Thyroid gland (tissue), 4 donors: ENCODE measurements around the gene FIS1. TPM values are rescaled to one million over a fixed set of nuclear protein-coding genes. Genes with fewer than 3 reads are reported as not detected.

ENCODE experiments used
- DNase-seq, 2 donors: peaks; one replicate each; pipeline ENCODE4 v3.0.0-alpha.2; 2019
- H3K27ac ChIP-seq, 3 donors: fragments of 200-600 bp; sonication (generic); 1 replicate in 2 of 3; 2 replicates in 1 of 3; pipeline ENCODE4 v1.5.1; 2016 to 2019; ENCODE audit warnings: mild to moderate bottlenecking in 1 of 3, moderate library complexity in 1 of 3
- H3K27me3 ChIP-seq: fragments of 200-600 bp; sonication (generic); one replicate; pipeline ENCODE4 v1.5.1; 2019
- H3K36me3 ChIP-seq, 2 donors: fragments of 200-600 bp; sonication (generic); one replicate each; pipeline ENCODE4 v1.5.1; 2016 to 2019
- H3K4me1 ChIP-seq, 2 donors: fragments of 200-600 bp; sonication (generic); one replicate each; pipeline ENCODE4 v1.5.1; 2017 to 2019
- H3K4me3 ChIP-seq, 3 donors: fragments of 200-600 bp; sonication (generic); replicated peaks in 1 of 3; 1 replicate in 2 of 3; 2 replicates in 1 of 3; pipeline ENCODE4 v1.5.1; 2016; ENCODE audit warnings: mild to moderate bottlenecking in 1 of 3
- H3K9me3 ChIP-seq: fragments of 200-600 bp; sonication (generic); one replicate; pipeline ENCODE4 v1.5.1; 2017
- POLR2A ChIP-seq, 2 donors: fragments of 450-650 bp; IDR thresholded peaks; one replicate each; pipeline ENCODE4 v1.6.1; 2017; ENCODE audit warnings: antibody characterized with exemption in 2 of 2, mild to moderate bottlenecking in 2 of 2, moderate library complexity in 1 of 2
- WGBS, 2 donors: methylation state at CpG; one replicate each; pipeline ENCODE4 v1.1.5; 2017; 5-methylcytosine and 5-hydroxymethylcytosine counted together
- intact Hi-C: fragments of 100-400 bp; cut with DNase I; formaldehyde crosslinking; loops from one replicate; pipeline ENCODE4 v1.15.1; 2023
- total RNA-seq, 4 donors: library from RNA; depleted of rRNA; stranded (reverse); fragments of >200 nt; gene quantifications; one replicate each; pipeline ENCODE4 v1.2.3, GENCODE V29; 2016
- TF ChIP-seq, protein P1 (sequence below), 6 experiments: fragments of 200-600 bp in 3 of 6; fragments of 450-650 bp in 3 of 6; sonication (generic) in 3 of 6; IDR thresholded peaks; one replicate each; pipeline ENCODE4 v1.5.1; 2016 to 2019; ENCODE audit warnings: antibody characterized with exemption in 6 of 6, mild to moderate bottlenecking in 2 of 6, inconsistent platforms in 1 of 6, moderate library complexity in 1 of 6

The FIS1 gene
- total RNA-seq, 4 donors from 2014 or later = 157 to 361 (median 297) TPM

DNA sequence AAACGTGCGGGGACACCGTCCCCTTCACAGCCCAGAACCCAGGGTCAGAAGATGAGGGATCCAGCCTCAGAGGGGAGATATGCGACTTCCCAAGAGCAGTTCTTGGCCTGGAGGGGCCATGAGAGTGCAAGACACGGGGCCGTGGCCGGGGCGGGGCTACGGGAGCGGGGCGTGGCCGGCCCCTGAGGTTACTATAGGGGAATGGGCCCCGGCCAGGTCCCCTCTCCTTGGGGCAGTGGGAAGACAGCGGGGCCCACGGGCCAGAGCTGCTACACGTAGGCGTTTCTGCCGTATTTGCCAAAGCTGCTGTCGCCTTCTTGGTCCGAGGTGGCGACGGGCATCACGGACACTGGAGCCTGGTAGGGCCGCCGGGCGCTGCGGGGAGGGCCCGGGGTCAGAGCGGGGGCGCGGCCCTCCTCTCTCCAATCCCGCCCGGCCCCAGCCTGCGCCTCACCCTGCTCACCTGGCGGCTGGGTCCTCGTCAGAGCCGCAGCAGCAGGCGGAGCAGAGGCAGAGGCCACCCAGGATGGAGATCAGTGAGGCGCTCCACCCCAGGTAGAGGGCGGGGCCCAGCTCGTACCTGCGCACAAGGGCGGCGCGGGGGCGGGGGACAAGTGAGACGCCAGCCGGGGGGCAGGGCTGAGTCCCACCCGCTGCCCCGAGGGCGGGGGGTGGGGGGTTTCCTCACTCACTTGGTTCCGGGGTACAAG is 12.6 kb downstream of the FIS1 start:
- Histone ChIP-seq H3K36me3 (peaks cover 0 to under 1% of the 10 kb centered on the region in 2 donors), H3K4me1 (peaks cover 7 to 17% of the 10 kb centered on the region in 2 donors), H3K9me3 (no peaks in the 10 kb centered on the region), H3K27ac (peak overlapping the region in 2 of 3 donors; percentile 45 to 70), H3K27me3 (no peaks in the 10 kb centered on the region), H3K4me3 (peak overlapping the region in 2 of 3 donors; percentile 19 to 41)
- intact Hi-C loops = no loop called here
- DNase-seq = peak; percentile 81 to 85
- 21% methylated on average over 19 to 48 of the region's 52 CpGs for WGBS, 2 donors
- TF ChIP-seq POLR2A (IDR thresholded peaks at IDR 0.05) = peak in 1 of 2 donors; percentile 27
- TF ChIP-seq, protein P1, sequence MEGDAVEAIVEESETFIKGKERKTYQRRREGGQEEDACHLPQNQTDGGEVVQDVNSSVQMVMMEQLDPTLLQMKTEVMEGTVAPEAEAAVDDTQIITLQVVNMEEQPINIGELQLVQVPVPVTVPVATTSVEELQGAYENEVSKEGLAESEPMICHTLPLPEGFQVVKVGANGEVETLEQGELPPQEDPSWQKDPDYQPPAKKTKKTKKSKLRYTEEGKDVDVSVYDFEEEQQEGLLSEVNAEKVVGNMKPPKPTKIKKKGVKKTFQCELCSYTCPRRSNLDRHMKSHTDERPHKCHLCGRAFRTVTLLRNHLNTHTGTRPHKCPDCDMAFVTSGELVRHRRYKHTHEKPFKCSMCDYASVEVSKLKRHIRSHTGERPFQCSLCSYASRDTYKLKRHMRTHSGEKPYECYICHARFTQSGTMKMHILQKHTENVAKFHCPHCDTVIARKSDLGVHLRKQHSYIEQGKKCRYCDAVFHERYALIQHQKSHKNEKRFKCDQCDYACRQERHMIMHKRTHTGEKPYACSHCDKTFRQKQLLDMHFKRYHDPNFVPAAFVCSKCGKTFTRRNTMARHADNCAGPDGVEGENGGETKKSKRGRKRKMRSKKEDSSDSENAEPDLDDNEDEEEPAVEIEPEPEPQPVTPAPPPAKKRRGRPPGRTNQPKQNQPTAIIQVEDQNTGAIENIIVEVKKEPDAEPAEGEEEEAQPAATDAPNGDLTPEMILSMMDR (IDR thresholded peaks at IDR 0.05) = no peak

DNA sequence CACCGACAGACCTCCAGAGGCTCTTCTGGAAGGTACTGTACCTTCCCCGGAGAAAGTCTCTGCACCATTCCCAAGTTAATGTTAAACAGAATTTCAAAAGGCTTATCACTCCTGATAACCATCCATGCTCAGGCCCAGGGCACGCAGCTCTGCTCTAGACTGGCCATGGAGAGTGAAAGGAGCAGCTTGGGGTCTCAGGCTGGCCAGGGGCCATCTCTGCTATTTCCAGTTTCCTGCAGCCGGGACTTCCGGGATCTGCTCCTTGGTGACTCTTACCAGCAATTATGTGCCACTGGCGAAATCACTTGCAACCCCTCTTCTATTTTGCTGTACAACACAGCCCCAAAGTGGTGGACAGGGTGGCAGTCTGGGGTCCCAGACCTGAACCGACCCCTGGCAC is 13.2 kb downstream of the FIS1 start:
- Histone ChIP-seq H3K4me1 (peaks cover 7 to 17% of the 10 kb centered on the region in 2 donors), H3K27me3 (no peaks in the 10 kb centered on the region), H3K4me3 (no peak overlapping the region), H3K27ac (no peak overlapping the region), H3K9me3 (no peaks in the 10 kb centered on the region), H3K36me3 (peaks cover 0 to 7% of the 10 kb centered on the region in 2 donors)
- intact Hi-C loops = no loop called here
- TF ChIP-seq, protein P1 (IDR thresholded peaks at IDR 0.05) = no peak
- no peak for TF ChIP-seq POLR2A (IDR thresholded peaks at IDR 0.05)
- DNase-seq = no peak
- WGBS, 2 donors = 69 to 80% methylated on average over 7 of the region's 7 CpGs

DNA sequence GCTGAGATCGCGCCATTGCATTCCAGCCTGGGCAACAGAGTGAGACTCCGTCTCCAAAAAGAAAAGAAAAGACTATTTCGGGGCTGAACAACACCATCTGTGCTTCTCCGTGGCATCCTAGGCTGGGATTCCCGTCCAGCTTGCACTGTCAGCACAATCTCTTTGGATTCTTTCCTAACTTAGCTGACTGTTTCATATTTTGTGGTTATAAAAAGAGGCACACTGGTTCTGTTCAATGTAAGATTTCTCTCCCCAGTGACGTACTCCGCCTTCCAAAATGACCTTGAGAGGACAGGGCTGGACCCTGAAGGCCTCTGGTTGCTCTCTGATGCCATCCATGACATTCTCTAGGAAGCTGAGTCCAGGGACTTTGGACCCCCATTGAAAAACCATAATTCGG is 18.2 kb downstream of the FIS1 start:
- peaks cover 22 to 39% of the 10 kb centered on the region in 2 donors for H3K36me3 ChIP-seq

DNA sequence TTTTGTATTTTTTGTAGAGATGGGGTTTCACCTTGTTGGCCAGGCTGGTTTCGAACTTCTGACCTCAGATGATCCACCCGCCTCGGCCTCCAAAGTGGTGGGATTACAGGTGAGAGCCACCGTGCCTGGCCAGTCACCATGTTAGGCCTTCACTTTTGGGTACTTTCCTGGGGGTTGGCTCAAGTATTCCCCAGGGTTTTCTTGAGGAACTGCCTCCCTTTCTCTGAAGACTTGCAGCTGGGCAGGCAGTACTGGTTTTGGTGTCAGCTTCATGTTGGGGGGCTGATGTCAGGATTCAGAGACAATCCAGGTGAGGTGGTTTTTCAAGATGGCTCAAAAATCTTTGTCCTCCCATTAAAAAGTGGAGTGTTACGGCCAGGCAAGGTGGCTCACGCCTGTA is 19.2 kb downstream of the FIS1 start:
- peaks cover 22 to 39% of the 10 kb centered on the region in 2 donors for H3K36me3 ChIP-seq
- H3K4me3 ChIP-seq = no peak overlapping the region
- no peaks in the 10 kb centered on the region for H3K27me3 ChIP-seq
- no peaks in the 10 kb centered on the region for H3K9me3 ChIP-seq
- H3K27ac ChIP-seq = no peak overlapping the region
- H3K4me1 ChIP-seq = no peaks in the 10 kb centered on the region
- TF ChIP-seq POLR2A (IDR thresholded peaks at IDR 0.05) = no peak
- TF ChIP-seq, protein P1 (IDR thresholded peaks at IDR 0.05) = no peak
- DNase-seq = no peak
- 91 to 98% methylated on average over 6 of the region's 6 CpGs for WGBS, 2 donors
- intact Hi-C loops = no loop called here

More for the DNA sequence above, 18.2 kb downstream of the FIS1 start:
- no peak for DNase-seq
- H3K4me3 ChIP-seq = no peak overlapping the region
- H3K9me3 ChIP-seq = no peaks in the 10 kb centered on the region
- WGBS, 2 donors = 81 to 88% methylated on average over 9 of the region's 9 CpGs
- no peaks in the 10 kb centered on the region for H3K27me3 ChIP-seq
- intact Hi-C loops = no loop called here
- no peak for TF ChIP-seq POLR2A (IDR thresholded peaks at IDR 0.05)
- TF ChIP-seq, protein P1 (IDR thresholded peaks at IDR 0.05) = no peak
- no peak overlapping the region for H3K27ac ChIP-seq
- H3K4me1 ChIP-seq = peaks cover 0 to 3% of the 10 kb centered on the region in 2 donors

DNA sequence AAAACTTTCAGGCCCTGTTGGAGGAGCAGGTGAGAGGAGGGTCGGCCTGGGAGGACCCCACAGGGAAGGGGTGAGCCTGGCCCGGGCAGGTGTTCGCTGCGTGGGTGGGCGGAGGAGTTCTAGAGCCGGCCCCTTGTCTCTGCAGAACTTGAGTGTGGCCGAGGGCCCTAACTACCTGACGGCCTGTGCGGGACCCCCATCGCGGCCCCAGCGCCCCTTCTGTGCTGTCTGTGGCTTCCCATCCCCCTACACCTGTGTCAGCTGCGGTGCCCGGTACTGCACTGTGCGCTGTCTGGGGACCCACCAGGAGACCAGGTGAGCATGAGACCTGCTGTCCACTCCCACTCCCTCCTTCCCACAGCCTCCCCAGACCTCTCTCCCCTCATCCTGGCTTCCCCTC is 21.4 kb downstream of the FIS1 start:
- Histone ChIP-seq H3K9me3 (no peaks in the 10 kb centered on the region), H3K27me3 (no peaks in the 10 kb centered on the region), H3K4me1 (peaks cover 7 to 18% of the 10 kb centered on the region in 2 donors), H3K27ac (no peak overlapping the region), H3K36me3 (peaks cover 22 to 39% of the 10 kb centered on the region in 2 donors), H3K4me3 (no peak overlapping the region)
- no peak for DNase-seq
- 94 to 97% methylated on average over 10 of the region's 15 CpGs for WGBS, 2 donors
- intact Hi-C loops = no loop called here
- no peak for TF ChIP-seq POLR2A (IDR thresholded peaks at IDR 0.05)
- TF ChIP-seq, protein P1 (IDR thresholded peaks at IDR 0.05) = no peak
